GM19043 (cell line): Measurements from ENCODE around the gene PPP6C.

Experiments
- ATAC-seq: cut with Tn5 transposase; IDR thresholded peaks from one replicate; pipeline ENCODE4 v1.9.1; 2021; ENCODE audit warnings: low read depth; ENCODE audit not compliant: unreplicated experiment

PPP6C gene

GRCh38 chr9:125103021-125103420 is 86.6 kb downstream of the PPP6C start:
- ATAC-seq: no peak

GRCh38 chr9:125100822-125101221 is 88.8 kb downstream of the PPP6C start:
- no peak for ATAC-seq

GRCh38 chr9:125099816-125100215 is 89.8 kb downstream of the PPP6C start:
- ATAC-seq: no peak
